Mesenchymal stem cell (in vitro differentiated cells and primary cell): ENCODE data around the gene NPFFR2.

Experiments used
- DNase-seq: peaks from one replicate; pipeline ENCODE4 v3.0.0-alpha.2; 2013
- H2AFZ ChIP-seq: one replicate; pipeline ENCODE4 v1.6.1; 2013; ENCODE audit warnings: low read depth, mild to moderate bottlenecking, control low read depth, inconsistent platforms, low read length, moderate library complexity
- H2AK5ac ChIP-seq: 2 replicates; pipeline ENCODE4 v1.6.1; 2013; ENCODE audit warnings: low read length, moderate library complexity, mild to moderate bottlenecking, inconsistent platforms; ENCODE audit not compliant: severe bottlenecking
- H2BK120ac ChIP-seq: one replicate; pipeline ENCODE4 v1.6.1; 2013; ENCODE audit warnings: low read depth, mild to moderate bottlenecking, inconsistent platforms, low read length, moderate library complexity
- H2BK12ac ChIP-seq, 2 experiments: one replicate each; pipeline ENCODE4 v1.6.1; 2013; ENCODE audit warnings: inconsistent platforms in 2 of 2, low read length in 2 of 2, mild to moderate bottlenecking in 2 of 2, moderate library complexity in 2 of 2, control low read depth in 1 of 2
- H2BK15ac ChIP-seq: one replicate; pipeline ENCODE4 v1.6.1; 2013; ENCODE audit warnings: mild to moderate bottlenecking, low read depth, inconsistent platforms; ENCODE audit not compliant: poor library complexity, severe bottlenecking
- H2BK5ac ChIP-seq: 2 replicates; pipeline ENCODE4 v1.6.1; 2013; ENCODE audit warnings: low read depth, mild to moderate bottlenecking, low read length, control low read depth, inconsistent platforms; ENCODE audit not compliant: poor library complexity, severe bottlenecking
- H3K14ac ChIP-seq, 2 experiments: one replicate each; pipeline ENCODE4 v1.6.1; 2013; ENCODE audit warnings: inconsistent platforms in 2 of 2, low read length in 2 of 2, control low read depth in 1 of 2, mild to moderate bottlenecking in 1 of 2, moderate library complexity in 1 of 2
- H3K18ac ChIP-seq, 2 experiments: one replicate each; pipeline ENCODE4 v1.6.1; 2013; ENCODE audit warnings: inconsistent platforms in 2 of 2, low read length in 2 of 2, control low read depth in 1 of 2, low read depth in 1 of 2, mild to moderate bottlenecking in 1 of 2
- H3K23ac ChIP-seq, 2 experiments: one replicate each; pipeline ENCODE4 v1.6.1; 2013; ENCODE audit warnings: inconsistent platforms in 2 of 2, low read length in 2 of 2, mild to moderate bottlenecking in 2 of 2, moderate library complexity in 2 of 2, control low read depth in 1 of 2
- H3K27ac ChIP-seq: 2 replicates; pipeline ENCODE4 v1.5.1; 2013; ENCODE audit warnings: mild to moderate bottlenecking, moderate library complexity, low read length, control low read depth, inconsistent platforms; ENCODE audit not compliant: poor library complexity, severe bottlenecking
- H3K27me3 ChIP-seq, 2 experiments: 2 replicates each; pipeline versions ENCODE4 v1.6.1 to v1.7.0; 2013; ENCODE audit warnings: low read length in 2 of 2, mild to moderate bottlenecking in 2 of 2, moderate library complexity in 2 of 2, control low read depth in 1 of 2, inconsistent platforms in 1 of 2; ENCODE audit not compliant: control insufficient read depth in 1 of 2, insufficient read depth in 1 of 2
- H3K36me3 ChIP-seq, 2 experiments: 2 replicates each; pipeline versions ENCODE4 v1.6.1 to v1.7.0; 2013; ENCODE audit warnings: low read length in 2 of 2, control low read depth in 1 of 2, inconsistent platforms in 1 of 2, low read depth in 1 of 2, mild to moderate bottlenecking in 1 of 2; ENCODE audit not compliant: insufficient read depth in 2 of 2, control insufficient read depth in 1 of 2
- H3K4ac ChIP-seq, 2 experiments: one replicate each; pipeline ENCODE4 v1.6.1; 2013; ENCODE audit warnings: inconsistent platforms in 2 of 2, low read length in 2 of 2, mild to moderate bottlenecking in 2 of 2, moderate library complexity in 2 of 2, control low read depth in 1 of 2, low read depth in 1 of 2
- H3K4me1 ChIP-seq: 2 replicates; pipeline ENCODE4 v1.6.1; 2013; ENCODE audit warnings: low read depth, low read length, control low read depth; ENCODE audit not compliant: control insufficient read depth, insufficient read depth
- H3K4me2 ChIP-seq: 2 replicates; pipeline ENCODE4 v1.6.1; 2013; ENCODE audit warnings: low read length, mild to moderate bottlenecking, inconsistent platforms; ENCODE audit not compliant: poor library complexity, severe bottlenecking
- H3K4me3 ChIP-seq, 2 experiments: 2 replicates each; pipeline versions ENCODE4 v1.5.1 to v1.7.0; 2013; ENCODE audit warnings: low read length in 2 of 2, mild to moderate bottlenecking in 2 of 2, control low read depth in 1 of 2, low read depth in 1 of 2; ENCODE audit not compliant: insufficient read depth in 1 of 2
- H3K79me1 ChIP-seq: replicated peaks from 2 replicates; pipeline ENCODE4 v1.6.1; 2013; ENCODE audit warnings: mild to moderate bottlenecking, control low read depth, low read length, inconsistent platforms; ENCODE audit not compliant: poor library complexity, severe bottlenecking
- H3K9ac ChIP-seq: 2 replicates; pipeline ENCODE4 v1.7.0; 2013; ENCODE audit warnings: mild to moderate bottlenecking, low read length, moderate library complexity
- H3K9me3 ChIP-seq: 2 replicates; pipeline ENCODE4 v1.7.0; 2013; ENCODE audit warnings: mild to moderate bottlenecking, low read length; ENCODE audit not compliant: control insufficient read depth
- H4K8ac ChIP-seq: one replicate; pipeline ENCODE4 v1.6.1; 2013; ENCODE audit warnings: inconsistent platforms, mild to moderate bottlenecking, low read length, moderate library complexity
- H4K91ac ChIP-seq: one replicate; pipeline ENCODE4 v1.6.1; 2013; ENCODE audit warnings: mild to moderate bottlenecking, low read length, inconsistent platforms
- WGBS: methylation state at CpG from one replicate; pipeline ENCODE4 v1.1.7; 2013; ENCODE audit warnings: mixed read lengths; 5-methylcytosine and 5-hydroxymethylcytosine counted together

Gene NPFFR2

GRCh38 chr4:72006586-72006985 is 25.2 kb upstream of the NPFFR2 start:
- no peak overlapping the region for H2BK15ac ChIP-seq
- no peak overlapping the region for H4K8ac ChIP-seq
- H3K4ac ChIP-seq, result no peak overlapping the region
- no peak overlapping the region for H2BK120ac ChIP-seq
- no peaks in the 10 kb centered on the region for H3K4me1 ChIP-seq
- H2BK5ac ChIP-seq, result no peak overlapping the region
- no peak overlapping the region for H4K91ac ChIP-seq
- no peak overlapping the region for H2AFZ ChIP-seq
- H3K23ac ChIP-seq, result no peak overlapping the region
- H3K4me3 ChIP-seq, result no peak overlapping the region
- H3K18ac ChIP-seq, result no peak overlapping the region
- H3K79me1 ChIP-seq, result no peaks in the 10 kb centered on the region
- no peak overlapping the region for H3K4me2 ChIP-seq
- no peaks in the 10 kb centered on the region for H3K9me3 ChIP-seq
- 29% methylated on average over 2 of the region's 2 CpGs for WGBS
- H3K27ac ChIP-seq, result peak overlapping the region; percentile 60
- peak; percentile 58 for DNase-seq
- no peak overlapping the region for H2BK12ac ChIP-seq
- H3K9ac ChIP-seq, result no peak overlapping the region
- H3K36me3 ChIP-seq, result no peaks in the 10 kb centered on the region
- H3K27me3 ChIP-seq, result no peaks in the 10 kb centered on the region
- H3K14ac ChIP-seq, result no peak overlapping the region
- H2AK5ac ChIP-seq, result no peak overlapping the region

- Histone ChIP-seq H3K4me1 (no peaks in the 10 kb centered on the region), H3K27me3 (no peaks in the 10 kb centered on the region), H2BK5ac (no peak overlapping the region), H3K23ac (no peak overlapping the region), H3K9me3 (no peaks in the 10 kb centered on the region), H3K18ac (no peak overlapping the region), H3K79me1 (no peaks in the 10 kb centered on the region), H2BK120ac (no peak overlapping the region), H2BK12ac (no peak overlapping the region), H3K14ac (no peak overlapping the region), H3K4ac (no peak overlapping the region), H2AFZ (no peak overlapping the region), H3K27ac (no peak overlapping the region), H4K8ac (no peak overlapping the region), H2BK15ac (no peak overlapping the region), H3K9ac (no peak overlapping the region), H3K4me3 (no peak overlapping the region), H3K36me3 (no peaks in the 10 kb centered on the region), H2AK5ac (no peak overlapping the region), H4K91ac (no peak overlapping the region), H3K4me2 (no peak overlapping the region)
- DNase-seq, result no peak
Observed at GRCh38 chr4:72011906-72012305, 19.9 kb upstream of the NPFFR2 start.

GRCh38 chr4:72016011-72016410 is 15.8 kb upstream of the NPFFR2 start:
- H3K36me3 ChIP-seq, result no peaks in the 10 kb centered on the region
- H2BK15ac ChIP-seq, result no peak overlapping the region
- no peaks in the 10 kb centered on the region for H3K79me1 ChIP-seq
- no peak overlapping the region for H2BK120ac ChIP-seq
- 66% methylated on average over 2 of the region's 3 CpGs for WGBS
- no peaks in the 10 kb centered on the region for H3K4me1 ChIP-seq
- H4K8ac ChIP-seq, result no peak overlapping the region
- H3K23ac ChIP-seq, result no peak overlapping the region
- no peak overlapping the region for H3K27ac ChIP-seq
- no peaks in the 10 kb centered on the region for H3K27me3 ChIP-seq
- no peak overlapping the region for H3K14ac ChIP-seq
- H2BK12ac ChIP-seq, result no peak overlapping the region
- H3K9ac ChIP-seq, result no peak overlapping the region
- H2AFZ ChIP-seq, result no peak overlapping the region
- H3K4me2 ChIP-seq, result no peak overlapping the region
- H2BK5ac ChIP-seq, result no peak overlapping the region
- no peak overlapping the region for H3K4ac ChIP-seq
- H3K4me3 ChIP-seq, result no peak overlapping the region
- no peak for DNase-seq
- H3K9me3 ChIP-seq, result no peaks in the 10 kb centered on the region
- H4K91ac ChIP-seq, result no peak overlapping the region
- H2AK5ac ChIP-seq, result no peak overlapping the region
- no peak overlapping the region for H3K18ac ChIP-seq

GRCh38 chr4:72019688-72020087 is 12.1 kb upstream of the NPFFR2 start:
- no peak for DNase-seq
- no peaks in the 10 kb centered on the region for H3K9me3 ChIP-seq
- H3K4me3 ChIP-seq, result no peak overlapping the region
- no peak overlapping the region for H3K27ac ChIP-seq
- H2BK12ac ChIP-seq, result no peak overlapping the region
- H2BK5ac ChIP-seq, result no peak overlapping the region
- 69% methylated on average over 3 of the region's 3 CpGs for WGBS
- no peak overlapping the region for H2BK15ac ChIP-seq
- H3K36me3 ChIP-seq, result no peaks in the 10 kb centered on the region
- H4K8ac ChIP-seq, result no peak overlapping the region
- no peak overlapping the region for H2AK5ac ChIP-seq
- H3K79me1 ChIP-seq, result no peaks in the 10 kb centered on the region
- no peak overlapping the region for H3K4ac ChIP-seq
- no peak overlapping the region for H3K23ac ChIP-seq
- H4K91ac ChIP-seq, result no peak overlapping the region
- no peaks in the 10 kb centered on the region for H3K27me3 ChIP-seq
- H3K4me1 ChIP-seq, result no peaks in the 10 kb centered on the region
- no peak overlapping the region for H2AFZ ChIP-seq
- H3K18ac ChIP-seq, result no peak overlapping the region
- H3K9ac ChIP-seq, result no peak overlapping the region
- no peak overlapping the region for H2BK120ac ChIP-seq
- H3K4me2 ChIP-seq, result no peak overlapping the region
- no peak overlapping the region for H3K14ac ChIP-seq
